Neutrophil (primary cell): ENCODE results near the gene HTR4.
"Not testable (repeated sequence)": the region's sequence is repeated elsewhere in the genome, so short reads cannot be mapped to it uniquely, and the experiment has no call there.

Experiments
- H3K27ac ChIP-seq: fragments of 200-600 bp; sonication (generic); 2 replicates; pipeline ENCODE4 v1.5.1; 2016; ENCODE audit warnings: mild to moderate bottlenecking, moderate library complexity
- H3K27me3 ChIP-seq: fragments of 200-600 bp; sonication (generic); 2 replicates; pipeline ENCODE4 v1.6.0; 2016; ENCODE audit warnings: mild to moderate bottlenecking
- H3K36me3 ChIP-seq: fragments of 200-600 bp; sonication (generic); 2 replicates; pipeline ENCODE4 v1.5.1; 2017
- H3K4me1 ChIP-seq, 2 experiments: fragments of 200-600 bp in 1 of 2; sonication (generic) in 1 of 2; 1 replicate in 1 of 2; 2 replicates in 1 of 2; pipeline versions ENCODE4 v1.5.1 to v1.6.1; 2013 to 2016; ENCODE audit warnings: low read depth in 1 of 2, low read length in 1 of 2, mild to moderate bottlenecking in 1 of 2, moderate library complexity in 1 of 2; ENCODE audit not compliant: control insufficient read depth in 1 of 2, insufficient read depth in 1 of 2
- H3K4me3 ChIP-seq, 2 experiments: fragments of 200-600 bp in 1 of 2; sonication (generic) in 1 of 2; 1 replicate in 1 of 2; 2 replicates in 1 of 2; pipeline ENCODE4 v1.5.1; 2013 to 2016; ENCODE audit warnings: low read depth in 1 of 2, low read length in 1 of 2, mild to moderate bottlenecking in 1 of 2, moderate library complexity in 1 of 2
- H3K9me3 ChIP-seq: fragments of 200-600 bp; sonication (generic); 2 replicates; pipeline ENCODE4 v1.5.1; 2016
- TF ChIP-seq, protein P1 (sequence below): fragments of 200-600 bp; sonication (generic); IDR thresholded peaks from 2 replicates; pipeline ENCODE4 v1.5.1; 2016; ENCODE audit warnings: antibody characterized with exemption

HTR4 gene

GRCh38 chr5:148681157-148682057 is 27.1 kb upstream of the HTR4 start:
- peaks cover 8% of the 10 kb centered on the region for H3K27me3 ChIP-seq
- no peaks in the 10 kb centered on the region for H3K36me3 ChIP-seq
- no peak overlapping the region for H3K27ac ChIP-seq
- H3K9me3 ChIP-seq: no peaks in the 10 kb centered on the region
- TF ChIP-seq, protein P1, sequence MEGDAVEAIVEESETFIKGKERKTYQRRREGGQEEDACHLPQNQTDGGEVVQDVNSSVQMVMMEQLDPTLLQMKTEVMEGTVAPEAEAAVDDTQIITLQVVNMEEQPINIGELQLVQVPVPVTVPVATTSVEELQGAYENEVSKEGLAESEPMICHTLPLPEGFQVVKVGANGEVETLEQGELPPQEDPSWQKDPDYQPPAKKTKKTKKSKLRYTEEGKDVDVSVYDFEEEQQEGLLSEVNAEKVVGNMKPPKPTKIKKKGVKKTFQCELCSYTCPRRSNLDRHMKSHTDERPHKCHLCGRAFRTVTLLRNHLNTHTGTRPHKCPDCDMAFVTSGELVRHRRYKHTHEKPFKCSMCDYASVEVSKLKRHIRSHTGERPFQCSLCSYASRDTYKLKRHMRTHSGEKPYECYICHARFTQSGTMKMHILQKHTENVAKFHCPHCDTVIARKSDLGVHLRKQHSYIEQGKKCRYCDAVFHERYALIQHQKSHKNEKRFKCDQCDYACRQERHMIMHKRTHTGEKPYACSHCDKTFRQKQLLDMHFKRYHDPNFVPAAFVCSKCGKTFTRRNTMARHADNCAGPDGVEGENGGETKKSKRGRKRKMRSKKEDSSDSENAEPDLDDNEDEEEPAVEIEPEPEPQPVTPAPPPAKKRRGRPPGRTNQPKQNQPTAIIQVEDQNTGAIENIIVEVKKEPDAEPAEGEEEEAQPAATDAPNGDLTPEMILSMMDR: no peak
- peaks cover 0 to under 1% of the 10 kb centered on the region in 2 experiments for H3K4me1 ChIP-seq
- no peak overlapping the region for H3K4me3 ChIP-seq

DNA sequence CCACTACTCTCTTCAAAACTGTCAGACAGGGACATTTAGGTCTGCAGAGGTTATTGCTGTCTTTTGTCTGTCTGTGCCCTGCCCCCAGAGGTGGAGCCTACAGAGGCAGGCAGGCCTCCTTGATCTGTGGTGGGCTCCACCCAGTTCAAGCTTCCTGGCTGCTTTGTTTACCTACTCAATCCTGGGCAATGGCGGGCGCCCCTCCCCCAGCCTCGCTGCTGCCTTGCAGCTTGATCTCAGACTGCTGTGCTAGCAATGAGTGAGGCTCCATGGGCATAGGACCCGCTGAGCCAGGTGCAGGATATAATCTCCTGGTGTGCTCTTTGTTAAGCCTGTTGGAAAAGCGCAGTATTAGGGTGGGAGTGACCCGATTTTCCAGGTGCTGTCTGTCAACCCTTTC is 19.4 kb upstream of the HTR4 start:
- H3K4me3 ChIP-seq: not testable (repeated sequence)

DNA sequence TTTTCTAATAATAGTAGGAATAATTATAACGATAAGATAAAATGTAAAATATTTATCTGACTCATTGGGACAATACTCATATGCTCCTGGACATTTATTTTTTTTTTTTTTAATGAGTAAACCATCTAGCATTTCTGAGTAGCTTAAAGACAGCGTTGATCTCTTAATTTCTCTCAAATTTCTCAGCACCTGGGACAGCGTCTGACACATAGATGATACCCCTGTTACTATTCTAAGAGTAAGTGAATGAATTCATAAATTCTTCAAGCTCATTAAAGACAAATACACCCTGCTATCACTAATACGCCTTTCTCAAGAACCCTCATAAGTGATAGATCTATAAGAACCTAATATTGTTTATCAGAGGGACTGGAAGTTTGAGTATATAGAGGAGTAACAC is 12.0 kb upstream of the HTR4 start:
- H3K9me3 ChIP-seq: no peaks in the 10 kb centered on the region
- TF ChIP-seq, protein P1: no peak
- no peaks in the 10 kb centered on the region for H3K36me3 ChIP-seq
- H3K4me3 ChIP-seq: no peak overlapping the region
- H3K4me1 ChIP-seq: no peaks in the 10 kb centered on the region
- peaks cover 24% of the 10 kb centered on the region for H3K27me3 ChIP-seq
- H3K27ac ChIP-seq: no peak overlapping the region

More for the DNA sequence above, 19.4 kb upstream of the HTR4 start:
- not testable (repeated sequence) for H3K4me1 ChIP-seq, H3K27ac ChIP-seq, H3K36me3 ChIP-seq, H3K9me3 ChIP-seq, H3K27me3 ChIP-seq

DNA sequence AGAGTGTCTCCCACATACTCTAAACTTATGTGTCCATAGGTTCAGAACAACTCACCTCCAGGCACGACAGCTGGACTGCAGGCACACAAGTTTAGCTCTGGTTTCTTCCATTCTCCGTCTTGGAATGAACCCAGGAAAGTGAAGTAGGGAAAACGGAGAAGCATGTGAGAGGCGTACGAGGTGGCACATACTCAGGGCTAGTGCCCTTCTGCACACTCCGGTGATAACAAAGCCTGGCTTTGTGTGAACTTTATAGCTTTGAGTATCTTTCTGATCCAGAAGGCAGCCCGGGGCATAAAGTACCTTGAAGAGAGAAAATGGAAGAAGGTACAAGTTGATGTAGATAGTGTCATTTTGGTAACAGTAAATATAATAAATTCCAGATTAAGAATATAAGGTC is 11.1 kb upstream of the HTR4 start:
- Histone ChIP-seq H3K36me3 (no peaks in the 10 kb centered on the region), H3K4me3 (no peak overlapping the region), H3K27me3 (peaks cover 33% of the 10 kb centered on the region), H3K4me1 (no peaks in the 10 kb centered on the region), H3K27ac (no peak overlapping the region), H3K9me3 (no peaks in the 10 kb centered on the region)
- TF ChIP-seq, protein P1: no peak

DNA sequence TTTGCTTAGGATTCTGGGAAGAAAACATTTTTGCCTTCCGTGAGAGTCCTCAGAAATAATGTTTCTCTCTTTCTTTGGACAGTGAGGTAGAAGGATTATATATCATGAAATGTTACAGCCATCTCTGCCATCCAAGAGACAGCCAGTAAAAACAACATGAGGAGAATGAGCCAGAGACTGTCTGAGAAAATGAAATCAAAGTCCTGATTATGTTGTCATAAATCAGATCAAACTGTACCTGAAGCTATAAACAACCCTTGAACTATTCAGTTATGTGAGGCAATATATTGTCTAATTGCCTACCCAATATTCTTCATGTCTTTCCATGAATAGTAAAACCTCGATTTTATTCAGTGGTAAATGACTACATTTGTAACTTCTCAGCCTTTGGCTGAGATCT is 9.2 kb upstream of the HTR4 start:
- no peaks in the 10 kb centered on the region for H3K9me3 ChIP-seq
- no peaks in the 10 kb centered on the region for H3K4me1 ChIP-seq
- no peaks in the 10 kb centered on the region for H3K36me3 ChIP-seq
- no peak overlapping the region for H3K27ac ChIP-seq
- peaks cover 50% of the 10 kb centered on the region for H3K27me3 ChIP-seq
- no peak overlapping the region for H3K4me3 ChIP-seq
- TF ChIP-seq, protein P1: no peak

DNA sequence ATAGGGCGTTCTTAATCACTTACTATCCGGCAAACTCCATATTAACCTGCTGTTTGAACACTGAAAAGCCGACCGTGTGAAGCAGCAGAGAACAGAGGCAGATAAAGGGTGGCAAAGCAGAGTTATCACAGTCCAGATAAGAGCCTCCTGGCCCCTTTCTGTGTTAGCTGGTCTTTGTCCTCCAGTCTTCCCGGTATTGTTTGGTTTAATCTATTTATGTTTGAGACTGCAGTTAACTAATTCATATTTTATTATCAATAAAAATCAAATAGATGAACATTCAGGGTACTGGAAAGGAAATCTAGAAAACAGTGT is 6.0 kb upstream of the HTR4 start:
- TF ChIP-seq, protein P1: no peak
- H3K27ac ChIP-seq: no peak overlapping the region
- no peak overlapping the region for H3K4me3 ChIP-seq
- no peaks in the 10 kb centered on the region for H3K4me1 ChIP-seq
- H3K27me3 ChIP-seq: peaks cover 80% of the 10 kb centered on the region
- no peaks in the 10 kb centered on the region for H3K9me3 ChIP-seq
- no peaks in the 10 kb centered on the region for H3K36me3 ChIP-seq
